ENCODE data around the gene PSMD6. TPM values are rescaled to one million over a fixed set of nuclear protein-coding genes. Genes with fewer than 3 reads are reported as not detected.

The PSMD6 gene
- total and polyA plus RNA-seq, 10 of the 15 experiments (the other 5 are each of a cell fraction or from before 2014, with no cell fraction given): 68.7 to 199 (median 106) TPM

GRCh38 chr3:64039332-64039731 is 16.0 kb upstream of the PSMD6 start:
- Histone ChIP-seq H4K20me1 (ENCODE audit: control insufficient read depth, insufficient read depth) (no peaks in the 10 kb centered on the region), H3K79me2 (ENCODE audit: control insufficient read depth, insufficient read depth, low read length) (no peaks in the 10 kb centered on the region), H3K4me1 (ENCODE audit: control insufficient read depth, insufficient read depth, low read length) (no peaks in the 10 kb centered on the region), H3K9me3 (replicated peaks; ENCODE audit: control insufficient read depth, insufficient read depth, low read length) (no peaks in the 10 kb centered on the region), H3K4me2 (ENCODE audit: control insufficient read depth, insufficient read depth) (no peak overlapping the region), H3K4me3 (no peak overlapping the region), H2AFZ (ENCODE audit: control insufficient read depth, low read depth, low read length) (no peak overlapping the region), H3K36me3 (ENCODE audit: control insufficient read depth in 2 of 2, insufficient read depth in 2 of 2, low read length in 1 of 2) (no peaks in the 10 kb centered on the region), H3K27ac (ENCODE audit: control insufficient read depth, insufficient read depth) (no peak overlapping the region), H3K9ac (ENCODE audit: control insufficient read depth, insufficient read depth, low read length) (no peak overlapping the region), H3K27me3 (replicated peaks in 1 of 2; ENCODE audit: control insufficient read depth in 2 of 2, insufficient read depth in 2 of 2, low read length in 1 of 2) (0 out of 4 replicates have a peak, but pooled peaks cover 0 to 3% of the 10 kb centered on the region in 2 experiments)
- WGBS (ENCODE audit: insufficient coverage, insufficient replicate concordance, low lambda C conversion rate, missing lambda C conversion rate): 0% methylated on average over 4 of the region's 4 CpGs
- FAIRE-seq (no peak), DNase-seq (ENCODE audit: low read depth, low spot score) (no peak), ATAC-seq (no peak)
- ChIA-PET CTCF (interaction anchor here (0.8 to 3.2 kb wide), 8 partner anchors 9 to 445 kb away, joined by 3 to 14 read pairs (median 4); partner anchors contain the start of genes PRICKLE2 and PSMD6), RAD21 (ENCODE audit: unreplicated experiment) (interaction anchor here (1.0 to 1.3 kb wide), 3 partner anchors 16 to 186 kb away, joined by 3 read pairs; partner anchors contain the start of genes PRICKLE2 and PSMD6), SMC1A (ENCODE audit: uncharacterized antibody, unreplicated experiment) (interaction anchor here (0.8 to 4.5 kb wide), 10 partner anchors 8 to 446 kb away, joined by 3 to 17 read pairs (median 4); partner anchors contain the start of gene PRICKLE2), POLR2A (no interaction called here)
- intact Hi-C loops (cut with micrococcal nuclease; ENCODE audit: unreplicated experiment) (loop anchor here (10.0 kb wide), 1 partner anchor 185 kb away; the partner anchor contains the start of gene PRICKLE2), in situ Hi-C loops (cut with MboI) (no loop called here)
- no peak for TF ChIP-seq EP300 (IDR thresholded peaks at IDR 0.05; ENCODE audit: borderline replicate concordance in 1 of 2, control insufficient read depth in 1 of 2, low read depth in 2 of 2, low read length in 2 of 2)
- no peak for TF ChIP-seq MYB (IDR thresholded peaks at IDR 0.05; ENCODE audit: borderline replicate concordance, low read depth, low read length)
- TF ChIP-seq GATAD2B (conservative IDR thresholded peaks at IDR 0.05; ENCODE audit: low read depth): no peak
- TF ChIP-seq IKZF1 (conservative IDR thresholded peaks at IDR 0.05): no peak
- no peak for TF ChIP-seq RAD21 (IDR thresholded peaks at IDR 0.05; ENCODE audit: insufficient read depth, low read depth, low read length)
- TF ChIP-seq LARP7 (IDR thresholded peaks at IDR 0.05): no peak
- no peak for TF ChIP-seq E2F8 (IDR thresholded peaks at IDR 0.05; ENCODE audit: low read depth, partially characterized antibody)
- no peak for TF ChIP-seq NFYA (IDR thresholded peaks at IDR 0.05; ENCODE audit: borderline replicate concordance, low read depth, low read length)
- no peak for TF ChIP-seq SMARCA5 (IDR thresholded peaks at IDR 0.05)
- TF ChIP-seq BCL11A (IDR thresholded peaks at IDR 0.05; ENCODE audit: low read depth, low read length): no peak
- no peak for TF ChIP-seq ZNF217 (IDR thresholded peaks at IDR 0.05)
- TF ChIP-seq RELA (IDR thresholded peaks at IDR 0.05; ENCODE audit: borderline replicate concordance, partially characterized antibody): no peak
- no peak for TF ChIP-seq MAX (IDR thresholded peaks at IDR 0.05; ENCODE audit: low read depth, low read length)
- no peak for TF ChIP-seq POLR2A (IDR thresholded peaks at IDR 0.05; ENCODE audit: low read depth, low read length)
- no peak for TF ChIP-seq ESRRA (IDR thresholded peaks at IDR 0.05; ENCODE audit: low read length)
- no peak for TF ChIP-seq TCF3 (IDR thresholded peaks at IDR 0.05; ENCODE audit: borderline replicate concordance, insufficient read depth, low read depth, low read length)
- no peak for TF ChIP-seq SRF (IDR thresholded peaks at IDR 0.05; ENCODE audit: low read depth in 2 of 2, low read length in 2 of 2)
- TF ChIP-seq NFYB (IDR thresholded peaks at IDR 0.05; ENCODE audit: insufficient read depth, low read depth, low read length): no peak
- no peak for TF ChIP-seq TARDBP (IDR thresholded peaks at IDR 0.05; ENCODE audit: borderline replicate concordance)
- no TSS peak for BruUV-seq (replicated peaks)
